Trophoblast cell (in vitro differentiated cells and primary cell): Measurements from ENCODE around the gene PCIF1.
A peak's percentile ranks its signal among the peaks of the same experiment; 100 is the strongest.
"Not testable (repeated sequence)": the region's sequence is repeated elsewhere in the genome, so short reads cannot be mapped to it uniquely, and the experiment has no call there.

ENCODE experiments used
- DNase-seq, 2 donors: peaks; one replicate each; pipeline ENCODE4 v3.0.0-alpha.2; 2016
- H2AFZ ChIP-seq: 2 replicates; pipeline ENCODE4 v1.6.1; 2013; ENCODE audit warnings: low read length, moderate library complexity, mild to moderate bottlenecking; ENCODE audit not compliant: insufficient read depth, poor library complexity
- H2AK5ac ChIP-seq: 2 replicates; pipeline ENCODE4 v1.6.1; 2013; ENCODE audit warnings: mild to moderate bottlenecking, low read length
- H2BK120ac ChIP-seq: 2 replicates; pipeline ENCODE4 v1.6.1; 2013; ENCODE audit warnings: low read length, mild to moderate bottlenecking, moderate library complexity; ENCODE audit not compliant: insufficient read depth, poor library complexity
- H2BK12ac ChIP-seq: 2 replicates; pipeline ENCODE4 v1.6.1; 2013; ENCODE audit warnings: mild to moderate bottlenecking, low read length, moderate library complexity
- H2BK5ac ChIP-seq: 2 replicates; pipeline ENCODE4 v1.6.1; 2013; ENCODE audit warnings: low read length, low read depth, moderate library complexity, mild to moderate bottlenecking; ENCODE audit not compliant: poor library complexity
- H3K14ac ChIP-seq: 2 replicates; pipeline ENCODE4 v1.6.1; 2013; ENCODE audit warnings: mild to moderate bottlenecking, low read length
- H3K18ac ChIP-seq: 2 replicates; pipeline ENCODE4 v1.6.1; 2013; ENCODE audit warnings: mild to moderate bottlenecking, low read length
- H3K23ac ChIP-seq: 2 replicates; pipeline ENCODE4 v1.6.1; 2013; ENCODE audit warnings: low read length
- H3K27ac ChIP-seq: 2 replicates; pipeline ENCODE4 v1.5.1; 2013; ENCODE audit warnings: low read depth, mild to moderate bottlenecking, inconsistent platforms, low read length, moderate library complexity
- H3K27me3 ChIP-seq: 2 replicates; pipeline ENCODE4 v1.6.1; 2013; ENCODE audit warnings: inconsistent platforms, mild to moderate bottlenecking, low read length, moderate library complexity; ENCODE audit not compliant: insufficient read depth
- H3K36me3 ChIP-seq, 2 experiments: 1 replicate in 1 of 2; 2 replicates in 1 of 2; pipeline ENCODE4 v1.6.1; 2013; ENCODE audit warnings: low read length in 2 of 2, mild to moderate bottlenecking in 2 of 2, moderate library complexity in 1 of 2; ENCODE audit not compliant: insufficient read depth in 2 of 2, control insufficient read depth in 1 of 2
- H3K4ac ChIP-seq: 2 replicates; pipeline ENCODE4 v1.6.1; 2013; ENCODE audit warnings: low read depth, mild to moderate bottlenecking, low read length, moderate library complexity
- H3K4me1 ChIP-seq, 2 experiments: 1 replicate in 1 of 2; 2 replicates in 1 of 2; pipeline ENCODE4 v1.6.1; 2013; ENCODE audit warnings: low read length in 2 of 2, mild to moderate bottlenecking in 2 of 2, moderate library complexity in 1 of 2; ENCODE audit not compliant: insufficient read depth in 2 of 2, control insufficient read depth in 1 of 2
- H3K4me2 ChIP-seq: 2 replicates; pipeline ENCODE4 v1.6.1; 2013; ENCODE audit warnings: inconsistent platforms, mild to moderate bottlenecking, low read length, moderate library complexity
- H3K4me3 ChIP-seq: 2 replicates; pipeline ENCODE4 v1.5.1; 2013; ENCODE audit warnings: mild to moderate bottlenecking, low read depth, low read length, inconsistent platforms
- H3K79me1 ChIP-seq: one replicate; pipeline ENCODE4 v1.6.1; 2013; ENCODE audit warnings: low read length
- H3K79me2 ChIP-seq: 2 replicates; pipeline ENCODE4 v1.6.1; 2013; ENCODE audit warnings: low read length, mild to moderate bottlenecking; ENCODE audit not compliant: control insufficient read depth, insufficient read depth, poor library complexity
- H3K9ac ChIP-seq: 2 replicates; pipeline ENCODE4 v1.6.1; 2013; ENCODE audit warnings: mild to moderate bottlenecking, low read length
- H3K9me3 ChIP-seq: 2 replicates; pipeline ENCODE4 v1.6.1; 2013; ENCODE audit warnings: low read depth, mild to moderate bottlenecking, control low read depth, inconsistent platforms, low read length; ENCODE audit not compliant: insufficient read depth
- H4K12ac ChIP-seq: 2 replicates; pipeline ENCODE4 v1.6.1; 2013; ENCODE audit warnings: low read depth, mild to moderate bottlenecking, low read length, moderate library complexity
- H4K8ac ChIP-seq: 2 replicates; pipeline ENCODE4 v1.6.1; 2013; ENCODE audit warnings: low read depth, mild to moderate bottlenecking, low read length, moderate library complexity
- H4K91ac ChIP-seq: one replicate; pipeline ENCODE4 v1.6.1; 2013; ENCODE audit warnings: low read depth, mild to moderate bottlenecking, low read length, moderate library complexity
- WGBS: extraction: QIAGEN DNeasy Blood & Tissue Kit; methylation state at CpG from one replicate; pipeline ENCODE4 v1.1.7; 2013; ENCODE audit warnings: missing lambda C conversion rate; ENCODE audit not compliant: insufficient read length, insufficient coverage; ENCODE audit errors: extremely low coverage; 5-methylcytosine and 5-hydroxymethylcytosine counted together

Gene PCIF1

DNA sequence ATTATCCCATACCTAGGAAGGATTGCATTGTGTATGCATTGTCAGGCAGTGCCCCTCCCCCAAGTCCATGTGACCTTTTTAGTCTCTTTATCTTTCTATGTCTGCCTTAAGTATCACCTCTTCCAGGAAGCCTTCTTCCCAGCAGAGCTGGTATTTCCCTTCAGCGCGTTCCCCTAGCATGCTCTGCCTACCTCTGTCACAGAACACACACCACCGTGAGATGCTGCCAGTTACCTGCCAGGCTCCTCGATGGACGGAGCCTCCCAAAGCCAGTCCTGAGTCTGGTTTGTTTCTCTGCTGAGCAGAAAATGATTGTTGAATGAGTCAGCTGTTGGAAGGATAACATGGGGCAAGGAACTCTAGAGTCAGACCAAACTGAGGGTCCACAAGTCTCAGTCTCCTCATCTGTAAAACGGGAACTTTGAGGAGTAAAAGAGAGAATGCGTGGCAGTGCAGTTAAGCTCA lies 48.8 kb downstream of the PCIF1 start:
- Histone ChIP-seq H2AK5ac (no peak overlapping the region), H3K9ac (no peak overlapping the region), H3K18ac (no peak overlapping the region), H2BK5ac (no peak overlapping the region), H4K12ac (no peak overlapping the region), H3K4ac (no peak overlapping the region), H3K27ac (no peak overlapping the region), H3K79me1 (peaks cover 2% of the 10 kb centered on the region), H2BK12ac (no peak overlapping the region), H3K23ac (no peak overlapping the region), H3K14ac (no peak overlapping the region), H3K9me3 (no peaks in the 10 kb centered on the region), H3K36me3 (no peaks in the 10 kb centered on the region), H4K8ac (no peak overlapping the region), H2AFZ (no peak overlapping the region), H3K4me3 (no peak overlapping the region), H3K79me2 (no peaks in the 10 kb centered on the region), H2BK120ac (no peak overlapping the region), H3K4me1 (peaks cover 8 to 9% of the 10 kb centered on the region in 2 experiments), H4K91ac (no peak overlapping the region), H3K4me2 (no peak overlapping the region), H3K27me3 (no peaks in the 10 kb centered on the region)
- peak in 1 of 2 donors; percentile 22 for DNase-seq
- WGBS, result no CpG with 5 or more reads among the region's 7 CpGs

DNA sequence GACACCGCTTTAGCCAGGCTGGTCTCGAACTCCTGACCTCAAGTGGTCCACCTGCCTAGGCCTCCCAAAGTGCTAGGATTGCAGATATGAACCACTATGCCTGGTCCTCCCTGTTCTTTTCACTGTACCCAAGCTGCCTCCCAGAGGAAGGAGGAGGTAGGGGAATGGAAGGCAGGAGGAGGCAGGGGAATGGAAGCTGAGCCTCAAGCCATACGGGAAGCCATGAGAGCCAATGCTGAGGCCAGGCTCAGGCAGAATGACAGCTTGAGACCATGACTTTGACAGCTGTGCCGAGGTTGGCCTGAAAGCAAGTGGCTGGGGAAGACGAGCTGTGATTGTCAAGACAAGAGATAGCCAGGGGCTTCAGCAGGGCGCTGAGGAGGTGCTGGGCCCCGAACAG lies 51.1 kb downstream of the PCIF1 start:
- no peak overlapping the region for H3K4me3 ChIP-seq
- no peak overlapping the region for H3K9ac ChIP-seq
- no peak overlapping the region for H3K23ac ChIP-seq
- H4K12ac ChIP-seq, result no peak overlapping the region
- no peaks in the 10 kb centered on the region for H3K9me3 ChIP-seq
- peaks cover 8 to 9% of the 10 kb centered on the region in 2 experiments for H3K4me1 ChIP-seq
- H2AFZ ChIP-seq, result no peak overlapping the region
- H4K8ac ChIP-seq, result no peak overlapping the region
- H3K27ac ChIP-seq, result no peak overlapping the region
- no peak overlapping the region for H3K18ac ChIP-seq
- no peaks in the 10 kb centered on the region for H3K36me3 ChIP-seq
- H2BK120ac ChIP-seq, result no peak overlapping the region
- no peaks in the 10 kb centered on the region for H3K79me2 ChIP-seq
- H2BK5ac ChIP-seq, result no peak overlapping the region
- no peaks in the 10 kb centered on the region for H3K27me3 ChIP-seq
- H2BK12ac ChIP-seq, result peak overlapping the region; percentile 2
- peak overlapping the region; percentile 14 for H2AK5ac ChIP-seq
- H3K4me2 ChIP-seq, result no peak overlapping the region
- DNase-seq, result no peak
- WGBS, result no CpG with 5 or more reads among the region's 7 CpGs
- H4K91ac ChIP-seq, result no peak overlapping the region
- H3K4ac ChIP-seq, result no peak overlapping the region
- H3K79me1 ChIP-seq, result peaks cover 2% of the 10 kb centered on the region
- no peak overlapping the region for H3K14ac ChIP-seq

DNA sequence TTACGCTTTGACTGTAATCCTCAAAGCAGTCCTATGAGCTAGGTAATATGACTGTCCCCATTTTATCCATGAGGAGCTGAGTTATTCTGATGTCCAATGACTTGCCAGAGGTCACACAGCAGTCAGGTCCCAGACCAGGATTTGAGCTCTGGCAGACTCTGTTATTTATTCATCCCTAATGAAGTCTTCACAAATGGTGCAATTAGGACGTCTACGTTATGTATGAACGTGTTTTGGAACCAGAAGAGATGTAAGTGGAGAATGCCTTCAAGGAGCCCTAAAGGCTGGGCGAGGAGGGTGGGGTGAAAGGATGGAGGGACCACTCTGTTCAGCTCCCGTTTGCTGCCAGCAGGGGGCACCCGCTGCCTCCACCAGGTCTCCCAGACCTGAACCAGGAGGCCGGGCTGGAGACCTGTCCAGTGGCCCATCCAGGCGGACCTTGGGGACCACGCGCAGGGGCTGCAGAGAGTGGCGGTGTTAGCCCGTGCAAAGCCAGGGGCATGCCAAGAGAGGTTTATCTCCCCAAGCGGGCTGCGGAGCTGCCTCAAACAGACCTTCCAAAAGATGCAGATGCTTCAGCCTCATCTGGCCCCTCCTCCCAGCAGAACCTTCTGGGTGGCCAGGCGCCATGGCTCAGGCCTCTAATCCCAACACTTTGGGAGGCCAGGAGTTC lies 52.8 kb downstream of the PCIF1 start:
- H3K4me1 ChIP-seq, result peaks cover 12 to 13% of the 10 kb centered on the region in 2 experiments
- H3K9ac ChIP-seq, result no peak overlapping the region
- H2BK12ac ChIP-seq, result no peak overlapping the region
- no peak overlapping the region for H3K27ac ChIP-seq
- no peak overlapping the region for H2BK5ac ChIP-seq
- H3K4me2 ChIP-seq, result no peak overlapping the region
- H3K18ac ChIP-seq, result no peak overlapping the region
- no peak overlapping the region for H2BK120ac ChIP-seq
- H3K27me3 ChIP-seq, result no peaks in the 10 kb centered on the region
- H2AFZ ChIP-seq, result no peak overlapping the region
- H2AK5ac ChIP-seq, result no peak overlapping the region
- H4K12ac ChIP-seq, result no peak overlapping the region
- H3K36me3 ChIP-seq, result no peaks in the 10 kb centered on the region
- no peak overlapping the region for H3K23ac ChIP-seq
- no CpG with 5 or more reads among the region's 16 CpGs for WGBS
- H3K4ac ChIP-seq, result no peak overlapping the region
- no peak overlapping the region for H3K14ac ChIP-seq
- peak; percentile 73 to 81 for DNase-seq
- H3K9me3 ChIP-seq, result no peaks in the 10 kb centered on the region
- no peak overlapping the region for H4K91ac ChIP-seq
- no peak overlapping the region for H3K4me3 ChIP-seq
- H3K79me1 ChIP-seq, result peaks cover 3% of the 10 kb centered on the region
- no peaks in the 10 kb centered on the region for H3K79me2 ChIP-seq
- no peak overlapping the region for H4K8ac ChIP-seq

DNA sequence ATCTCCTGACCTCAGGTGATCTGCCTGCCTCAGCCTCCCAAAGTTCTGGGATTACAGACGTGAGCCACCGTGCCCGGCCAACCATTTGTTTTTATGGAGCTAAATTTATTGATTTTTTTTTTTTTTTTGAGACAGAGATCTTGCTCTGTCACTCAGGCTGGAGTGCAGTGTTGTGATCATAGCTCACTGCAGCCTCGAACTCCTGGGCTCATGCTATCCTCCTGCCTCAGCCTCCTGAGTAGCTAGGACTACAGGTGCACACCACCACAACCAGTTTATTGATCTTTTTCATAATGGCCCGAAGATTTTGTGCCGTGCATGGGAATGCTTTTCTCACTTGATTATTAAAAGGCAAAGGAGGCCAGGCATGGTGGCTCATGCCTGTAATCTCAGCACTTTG lies 54.3 kb downstream of the PCIF1 start:
- not testable (repeated sequence) for H3K27me3 ChIP-seq, H3K23ac ChIP-seq, H3K36me3 ChIP-seq, H2AFZ ChIP-seq, H2AK5ac ChIP-seq, H3K4me3 ChIP-seq, H3K9me3 ChIP-seq, H3K4me1 ChIP-seq, H4K8ac ChIP-seq, H3K27ac ChIP-seq, H3K79me2 ChIP-seq, H3K4ac ChIP-seq, DNase-seq, H2BK12ac ChIP-seq, H3K79me1 ChIP-seq, H3K14ac ChIP-seq, H2BK120ac ChIP-seq, H3K4me2 ChIP-seq, H2BK5ac ChIP-seq, H3K18ac ChIP-seq, H4K12ac ChIP-seq, H3K9ac ChIP-seq, H4K91ac ChIP-seq
- WGBS, result no CpG with 5 or more reads among the region's 6 CpGs
